IMR-90 (cell line): ENCODE results near the gene TBC1D8. TPM values are rescaled to one million over a fixed set of nuclear protein-coding genes. Genes with fewer than 3 reads are reported as not detected.
A peak's percentile ranks its signal among the peaks of the same experiment; 100 is the strongest.

ENCODE experiments used
- ATAC-seq: fragments of 200-7000 bp; cut with Tn5 transposase; 2 replicates; pipeline ENCODE4 v1.9.1; 2020; ENCODE audit warnings: low read depth, mild to moderate bottlenecking, moderate library complexity
- BruUV-seq: library from RNA; stranded (reverse); fragments of 400-500 nt; replicated peaks from 2 replicates; lab custom pipeline; 2021; lab: Mats Ljungman, UMichigan
- CTCF ChIA-PET: fragments of 300-600 bp; formaldehyde crosslinking; extraction: SDS; loops from one replicate; lab custom pipeline; 2021; ENCODE audit warnings: antibody characterized with exemption; lab: Yijun Ruan, JAX
- POLR2A ChIA-PET: fragments of 300-600 bp; sonication (Branson Sonifier 250); formaldehyde crosslinking; loops from one replicate; lab custom pipeline; 2022; ENCODE audit warnings: antibody characterized with exemption; ENCODE audit not compliant: unreplicated experiment; lab: Charles Lee
- DNase-seq: peaks from one replicate; pipeline ENCODE4 v3.0.0; 2013
- H2AFZ ChIP-seq: replicated peaks from 2 replicates; pipeline ENCODE3; 2013; ENCODE audit warnings: low read length, mild to moderate bottlenecking; ENCODE audit not compliant: poor library complexity
- H2AK5ac ChIP-seq: 2 replicates; pipeline ENCODE4 v1.6.1; 2013; ENCODE audit warnings: low read depth, low read length, inconsistent platforms
- H2AK9ac ChIP-seq: replicated peaks from 2 replicates; pipeline ENCODE3; 2013; ENCODE audit warnings: mild to moderate bottlenecking, low read depth, low read length, moderate library complexity; ENCODE audit not compliant: poor library complexity
- H2BK120ac ChIP-seq: 2 replicates; pipeline ENCODE4 v1.6.1; 2013; ENCODE audit warnings: low read depth, low read length, inconsistent platforms
- H2BK15ac ChIP-seq: 3 replicates; pipeline ENCODE4 v1.6.1; 2013; ENCODE audit warnings: low read depth, low read length, inconsistent platforms
- H2BK20ac ChIP-seq: 2 replicates; pipeline ENCODE4 v1.6.1; 2013; ENCODE audit warnings: low read depth, mild to moderate bottlenecking, inconsistent platforms, low read length, moderate library complexity
- H2BK5ac ChIP-seq: 2 replicates; pipeline ENCODE4 v1.6.1; 2013; ENCODE audit warnings: mild to moderate bottlenecking, low read depth, low read length, inconsistent platforms; ENCODE audit not compliant: poor library complexity, severe bottlenecking
- H3K14ac ChIP-seq: replicated peaks from 2 replicates; pipeline ENCODE4 v1.6.1; 2013; ENCODE audit warnings: low read depth, low read length, inconsistent platforms
- H3K18ac ChIP-seq: 2 replicates; pipeline ENCODE4 v1.6.1; 2013; ENCODE audit warnings: low read depth, low read length, control low read depth
- H3K23ac ChIP-seq: 2 replicates; pipeline ENCODE4 v1.6.1; 2013; ENCODE audit warnings: low read depth, low read length, inconsistent platforms
- H3K27ac ChIP-seq: 2 replicates; pipeline ENCODE4 v1.5.1; 2013; ENCODE audit warnings: mild to moderate bottlenecking, control low read depth, low read length; ENCODE audit not compliant: insufficient read depth
- H3K27me3 ChIP-seq: 2 replicates; pipeline ENCODE4 v1.6.1; 2013; ENCODE audit warnings: low read length; ENCODE audit not compliant: control insufficient read depth, insufficient read depth
- H3K36me3 ChIP-seq: 2 replicates; pipeline ENCODE4 v1.6.1; 2013; ENCODE audit warnings: low read length, mixed read lengths; ENCODE audit not compliant: control insufficient read depth, insufficient read depth
- H3K4ac ChIP-seq: 2 replicates; pipeline ENCODE4 v1.6.1; 2013; ENCODE audit warnings: low read depth, low read length, inconsistent platforms
- H3K4me1 ChIP-seq: 2 replicates; pipeline ENCODE4 v1.6.1; 2013; ENCODE audit warnings: low read length, mixed read lengths; ENCODE audit not compliant: control insufficient read depth, insufficient read depth
- H3K4me2 ChIP-seq: 2 replicates; pipeline ENCODE4 v1.6.1; 2013; ENCODE audit warnings: low read depth, mild to moderate bottlenecking, control low read depth, low read length, moderate library complexity
- H3K4me3 ChIP-seq: 2 replicates; pipeline ENCODE4 v1.5.1; 2013; ENCODE audit warnings: low read depth, mild to moderate bottlenecking, control low read depth, low read length, moderate library complexity; ENCODE audit not compliant: insufficient read depth
- H3K56ac ChIP-seq: 2 replicates; pipeline ENCODE4 v1.6.1; 2013; ENCODE audit warnings: low read length, inconsistent platforms; ENCODE audit not compliant: insufficient read depth; ENCODE audit errors: extremely low read depth
- H3K79me1 ChIP-seq, 2 experiments: 2 replicates each; pipeline ENCODE4 v1.6.1; 2013; ENCODE audit warnings: low read length in 2 of 2, inconsistent platforms in 1 of 2, low read depth in 1 of 2
- H3K9ac ChIP-seq: 2 replicates; pipeline ENCODE4 v1.6.1; 2013; ENCODE audit warnings: low read depth, low read length, control low read depth
- H3K9me1 ChIP-seq: 2 replicates; pipeline ENCODE4 v1.6.1; 2013; ENCODE audit warnings: low read length, inconsistent platforms; ENCODE audit not compliant: insufficient read depth
- H3K9me3 ChIP-seq: 2 replicates; pipeline ENCODE4 v1.6.1; 2013; ENCODE audit warnings: low read length; ENCODE audit not compliant: control insufficient read depth, insufficient read depth
- H4K20me1 ChIP-seq: 2 replicates; pipeline ENCODE4 v1.6.1; 2013; ENCODE audit warnings: low read length, inconsistent platforms; ENCODE audit not compliant: insufficient read depth
- H4K5ac ChIP-seq: 2 replicates; pipeline ENCODE4 v1.6.1; 2013; ENCODE audit warnings: mild to moderate bottlenecking, low read depth, low read length, control low read depth
- H4K8ac ChIP-seq, 2 experiments: 2 replicates each; pipeline ENCODE4 v1.6.1; 2013; ENCODE audit warnings: low read depth in 2 of 2, low read length in 2 of 2, control low read depth in 1 of 2, inconsistent platforms in 1 of 2
- H4K91ac ChIP-seq: 2 replicates; pipeline ENCODE4 v1.6.1; 2013; ENCODE audit warnings: low read depth, low read length, inconsistent platforms; ENCODE audit not compliant: insufficient read depth
- CHD1 ChIP-seq: IDR thresholded peaks from 2 replicates; pipeline ENCODE4 v1.6.1; 2012; ENCODE audit warnings: low read depth, low read length, improper control_type of control experiment
- FOS ChIP-seq: fragments of 150-350 bp; IDR thresholded peaks from 2 replicates; pipeline ENCODE4 v1.6.1; 2016; ENCODE audit warnings: low read depth, low read length
- MAZ ChIP-seq: IDR thresholded peaks from 2 replicates; pipeline ENCODE4 v1.6.1; 2012; ENCODE audit warnings: low read depth, mild to moderate bottlenecking, low read length, improper control_type of control experiment, moderate library complexity, borderline replicate concordance
- RAD21 ChIP-seq: IDR thresholded peaks from 2 replicates; pipeline ENCODE4 v1.6.1; 2012; ENCODE audit warnings: low read length, improper control_type of control experiment
- WGBS, 2 experiments: methylation state at CpG; one replicate each; pipeline versions ENCODE4 v1.1.5 to v1.1.7; 2013; ENCODE audit warnings: missing lambda C conversion rate in 2 of 2; ENCODE audit not compliant: insufficient read length in 1 of 2; ENCODE audit errors: extremely low coverage in 2 of 2; 5-methylcytosine and 5-hydroxymethylcytosine counted together
- dilution Hi-C: fragments of 300-500 bp; cut with HindIII; formaldehyde crosslinking; loops from one replicate; pipeline ENCODE4 v1.14.3; 2018; ENCODE audit warnings: low sequenced_read_pairs; ENCODE audit not compliant: unreplicated experiment
- in situ Hi-C: fragments of 300-500 bp; cut with MboI; formaldehyde crosslinking; loops from 3 replicates; pipeline ENCODE4 v1.14.3; 2019; ENCODE audit warnings: low sequenced_read_pairs, inconsistent platforms, mixed read lengths
- intact Hi-C: fragments of 100-400 bp; cut with micrococcal nuclease; formaldehyde crosslinking; loops from 2 replicates; pipeline ENCODE4 v1.10.0; 2022
- polyA plus RNA-seq, 3 experiments: library from polyadenylated mRNA; depleted of rRNA; stranded (reverse); fragments of >200 nt; gene quantifications; 2 replicates each; pipeline ENCODE4 v1.2.3, GENCODE V29; 2012; ENCODE audit warnings: low replicate concordance in 1 of 3
- total RNA-seq: library from RNA; depleted of rRNA; stranded (reverse); fragments of >200 nt; gene quantifications from 2 replicates; pipeline ENCODE4 v1.2.3, GENCODE V29; 2012

The TBC1D8 gene
- total and polyA plus RNA-seq, 2 of the 4 experiments (the other 2 are of a cell fraction): 1.3 to 1.5 TPM

GRCh38 chr2:101004620-101005325 lies 146.4 kb downstream of the TBC1D8 start:
- in situ Hi-C loops: no loop called here
- WGBS, 2 experiments: 100% methylated on average over 3 of the region's 12 CpGs; no CpG with 5 or more reads in 1 of the 2 experiments
- CTCF ChIA-PET: no interaction called here

More at GRCh38 chr2:101004620-101005325, 146.4 kb downstream of the TBC1D8 start:
- no peak overlapping the region for H2AK5ac ChIP-seq
- peak overlapping the region; percentile 44; the same call in 1 of the 2 replicates for H3K9ac ChIP-seq
- H3K14ac ChIP-seq: no peak overlapping the region
- H2AFZ ChIP-seq: no peak overlapping the region
- TF ChIP-seq FOS (no peak), MAZ (no peak), RAD21 (no peak), CHD1 (no peak)
- intact Hi-C loops (loop anchor here (5.0 kb wide), 1 partner anchor 272 kb away; no protein-coding TSS in a partner anchor), dilution Hi-C loops (no loop called here)
- no peak for DNase-seq
- H3K9me3 ChIP-seq: no peaks in the 10 kb centered on the region
- peak overlapping the region; percentile 94; the same call in 1 of the 2 replicates for H3K23ac ChIP-seq
- no peak overlapping the region for H4K5ac ChIP-seq
- peak overlapping the region; percentile 20 for H2AK9ac ChIP-seq
- no peak overlapping the region for H3K27ac ChIP-seq
- no TSS peak for BruUV-seq
- no peak overlapping the region for H2BK5ac ChIP-seq
- H4K20me1 ChIP-seq: peaks cover 62% of the 10 kb centered on the region
- no peak overlapping the region for H3K18ac ChIP-seq
- no peak overlapping the region; the same call in 1 of the 2 replicates for H3K4me2 ChIP-seq
- H2BK20ac ChIP-seq: no peak overlapping the region
- no peak overlapping the region for H3K56ac ChIP-seq
- H3K79me1 ChIP-seq: peaks cover 21 to 58% of the 10 kb centered on the region in 2 experiments
- no peak overlapping the region for H3K4me3 ChIP-seq
- H4K8ac ChIP-seq: 0 out of 4 replicates have a peak overlapping the region, but pooled peaks of 1 of the 2 experiments have one; percentile 9
- H3K4ac ChIP-seq: no peak overlapping the region
- no peak overlapping the region for H2BK120ac ChIP-seq
- ATAC-seq: no peak
- H3K36me3 ChIP-seq: peaks cover 45% of the 10 kb centered on the region
- no peak overlapping the region for H2BK15ac ChIP-seq
- H3K9me1 ChIP-seq: peaks cover 23% of the 10 kb centered on the region
- H3K27me3 ChIP-seq: no peaks in the 10 kb centered on the region
- no peak overlapping the region for H4K91ac ChIP-seq
- peaks cover 9% of the 10 kb centered on the region for H3K4me1 ChIP-seq
- POLR2A ChIA-PET: no interaction called here
